ENCODE data around the gene RPL3.
A peak's percentile ranks its signal among the peaks of the same experiment; 100 is the strongest.
"Not testable (repeated sequence)": the region's sequence is repeated elsewhere in the genome, so short reads cannot be mapped to it uniquely, and the experiment has no call there.

Gene RPL3

GRCh38 chr22:39319284-39320022, at the start of gene RPL3:
TSS of gene RPL3 (minus strand) at chr22:39319623. CDS start at chr22:39319597, 26 bp downstream.
- peak; percentile 98 for DNase-seq (ENCODE audit: low spot score)

GRCh38 chr22:39369186-39369585, 49.8 kb upstream of the RPL3 start:
- DNase-seq (ENCODE audit: low spot score) = no peak

- no peak for DNase-seq (ENCODE audit: low spot score)
These were observed 49.1 kb upstream of the RPL3 start for GRCh38 chr22:39368461-39368911.

- no peak for DNase-seq (ENCODE audit: low spot score)
These were observed 47.6 kb upstream of the RPL3 start for GRCh38 chr22:39367035-39367434.

GRCh38 chr22:39365492-39365780, 46.0 kb upstream of the RPL3 start:
- DNase-seq (ENCODE audit: low spot score) = no peak

GRCh38 chr22:39364714-39365491, 45.5 kb upstream of the RPL3 start:
- DNase-seq (ENCODE audit: low spot score) = peak; percentile 20

- no peak for DNase-seq (ENCODE audit: low spot score)
These were observed 44.5 kb upstream of the RPL3 start for GRCh38 chr22:39363751-39364515.

GRCh38 chr22:39362932-39363331, 43.5 kb upstream of the RPL3 start:
- no peak for DNase-seq (ENCODE audit: low spot score)

- no peak for DNase-seq (ENCODE audit: low spot score)
These were observed 42.8 kb upstream of the RPL3 start for GRCh38 chr22:39362271-39362670.

- no peak for DNase-seq (ENCODE audit: low spot score)
These were observed 42.1 kb upstream of the RPL3 start for GRCh38 chr22:39361496-39361895.

- peak; percentile 75 for DNase-seq (ENCODE audit: low spot score)
These were observed 41.4 kb upstream of the RPL3 start for GRCh38 chr22:39360674-39361413.

- no peak for DNase-seq (ENCODE audit: low spot score)
These were observed 40.8 kb upstream of the RPL3 start for GRCh38 chr22:39360242-39360641.

GRCh38 chr22:39359659-39360195, 40.3 kb upstream of the RPL3 start:
- no peak for DNase-seq (ENCODE audit: low spot score)

GRCh38 chr22:39358197-39358596, 38.8 kb upstream of the RPL3 start:
- DNase-seq (ENCODE audit: low spot score) = not testable (repeated sequence)

- not testable (repeated sequence) for DNase-seq (ENCODE audit: low spot score)
These were observed 38.0 kb upstream of the RPL3 start for GRCh38 chr22:39357110-39358108.

- no peak for DNase-seq (ENCODE audit: low spot score)
These were observed 37.0 kb upstream of the RPL3 start for GRCh38 chr22:39356464-39356863.

GRCh38 chr22:39355805-39356204, 36.4 kb upstream of the RPL3 start:
- not testable (repeated sequence) for DNase-seq (ENCODE audit: low spot score)

- no peak for DNase-seq (ENCODE audit: low spot score)
These were observed 35.7 kb upstream of the RPL3 start for GRCh38 chr22:39355080-39355479.

GRCh38 chr22:39353346-39353745, 33.9 kb upstream of the RPL3 start:
- DNase-seq (ENCODE audit: low spot score) = no peak

- DNase-seq (ENCODE audit: low spot score) = no peak
These were observed 33.0 kb upstream of the RPL3 start for GRCh38 chr22:39352306-39352891.

All from kidney tubule cell (primary cell).